Measurements from ENCODE around the gene ABCB4.

Gene ABCB4

GRCh38 chr7:87354749-87355148, 120.7 kb downstream of the ABCB4 start:
- TF ChIP-seq ZFX (IDR thresholded peaks at IDR 0.05; ENCODE audit: borderline replicate concordance) (no peak), CTCF (IDR thresholded peaks at IDR 0.05) (no peak)
- no peak overlapping the region for H3K27ac ChIP-seq

Data from 22Rv1 (cell line).